Uterus (tissue), 2 donors: ENCODE data around the gene FBXW12.

Experiments used
- CTCF ChIP-seq, 4 experiments: fragments of 200-600 bp in 2 of 4; fragments of 450-650 bp in 2 of 4; sonication (generic) in 2 of 4; IDR thresholded peaks; one replicate each; pipeline ENCODE4 v1.5.1; 2016 to 2019; ENCODE audit warnings: antibody characterized with exemption in 4 of 4, mild to moderate bottlenecking in 2 of 4, moderate library complexity in 1 of 4
- POLR2A ChIP-seq, 2 donors: fragments of 450-650 bp; IDR thresholded peaks; one replicate each; pipeline ENCODE4 v1.6.1; 2016; ENCODE audit warnings: antibody characterized with exemption in 2 of 2, mild to moderate bottlenecking in 1 of 2, moderate library complexity in 1 of 2

- TF ChIP-seq CTCF (IDR thresholded peaks at IDR 0.05): no peak
- TF ChIP-seq POLR2A (IDR thresholded peaks at IDR 0.05): no peak
Observed at GRCh38 chr3:48361928-48362327, 10.1 kb upstream of the FBXW12 start.
